ENCODE data around the gene AIRE.

- TF ChIP-seq CTCF (IDR thresholded peaks at IDR 0.05) (no peak), POLR2A (IDR thresholded peaks at IDR 0.05) (no peak)
Measured at GRCh38 chr21:44332383-44332782, 46.7 kb downstream of the AIRE start.

Measured in uterus (tissue), 2 donors.